ENCODE data around the gene DLL3.
"Not testable (repeated sequence)": the region's sequence is repeated elsewhere in the genome, so short reads cannot be mapped to it uniquely, and the experiment has no call there.

DLL3 gene, protein sequence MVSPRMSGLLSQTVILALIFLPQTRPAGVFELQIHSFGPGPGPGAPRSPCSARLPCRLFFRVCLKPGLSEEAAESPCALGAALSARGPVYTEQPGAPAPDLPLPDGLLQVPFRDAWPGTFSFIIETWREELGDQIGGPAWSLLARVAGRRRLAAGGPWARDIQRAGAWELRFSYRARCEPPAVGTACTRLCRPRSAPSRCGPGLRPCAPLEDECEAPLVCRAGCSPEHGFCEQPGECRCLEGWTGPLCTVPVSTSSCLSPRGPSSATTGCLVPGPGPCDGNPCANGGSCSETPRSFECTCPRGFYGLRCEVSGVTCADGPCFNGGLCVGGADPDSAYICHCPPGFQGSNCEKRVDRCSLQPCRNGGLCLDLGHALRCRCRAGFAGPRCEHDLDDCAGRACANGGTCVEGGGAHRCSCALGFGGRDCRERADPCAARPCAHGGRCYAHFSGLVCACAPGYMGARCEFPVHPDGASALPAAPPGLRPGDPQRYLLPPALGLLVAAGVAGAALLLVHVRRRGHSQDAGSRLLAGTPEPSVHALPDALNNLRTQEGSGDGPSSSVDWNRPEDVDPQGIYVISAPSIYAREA

DNA sequence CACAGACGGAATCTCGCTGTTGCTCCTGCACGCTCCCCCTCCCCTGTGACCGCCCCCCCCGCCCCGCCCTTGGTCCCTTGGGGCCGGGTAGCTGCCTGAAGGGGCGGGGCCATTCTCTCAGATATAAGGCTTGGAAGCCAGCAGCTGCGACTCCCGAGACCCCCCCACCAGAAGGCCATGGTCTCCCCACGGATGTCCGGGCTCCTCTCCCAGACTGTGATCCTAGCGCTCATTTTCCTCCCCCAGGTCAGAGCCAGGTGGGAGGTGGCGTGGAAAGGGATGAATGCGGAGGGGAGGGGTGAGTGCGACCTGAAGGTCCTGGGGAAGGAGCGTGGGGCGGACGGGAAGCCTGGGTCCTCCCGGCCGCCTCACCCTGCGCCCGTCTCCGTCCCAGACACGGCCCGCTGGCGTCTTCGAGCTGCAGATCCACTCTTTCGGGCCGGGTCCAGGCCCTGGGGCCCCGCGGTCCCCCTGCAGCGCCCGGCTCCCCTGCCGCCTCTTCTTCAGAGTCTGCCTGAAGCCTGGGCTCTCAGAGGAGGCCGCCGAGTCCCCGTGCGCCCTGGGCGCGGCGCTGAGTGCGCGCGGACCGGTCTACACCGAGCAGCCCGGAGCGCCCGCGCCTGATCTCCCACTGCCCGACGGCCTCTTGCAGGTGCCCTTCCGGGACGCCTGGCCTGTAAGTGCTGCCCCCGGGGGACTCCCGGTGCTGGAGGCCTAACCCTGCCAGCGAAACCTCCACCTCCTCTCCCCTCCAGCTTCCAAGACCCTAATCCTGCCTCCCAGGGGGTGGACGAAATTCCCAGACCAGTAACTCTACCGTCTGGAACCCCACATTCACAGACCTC, at the start of gene DLL3:
DLL3 (plus strand) TSS at position 150 of the 845 bp plus-strand sequence; CDS start at position 178, 28 bp downstream.
- TF ChIP-seq, protein P1, sequence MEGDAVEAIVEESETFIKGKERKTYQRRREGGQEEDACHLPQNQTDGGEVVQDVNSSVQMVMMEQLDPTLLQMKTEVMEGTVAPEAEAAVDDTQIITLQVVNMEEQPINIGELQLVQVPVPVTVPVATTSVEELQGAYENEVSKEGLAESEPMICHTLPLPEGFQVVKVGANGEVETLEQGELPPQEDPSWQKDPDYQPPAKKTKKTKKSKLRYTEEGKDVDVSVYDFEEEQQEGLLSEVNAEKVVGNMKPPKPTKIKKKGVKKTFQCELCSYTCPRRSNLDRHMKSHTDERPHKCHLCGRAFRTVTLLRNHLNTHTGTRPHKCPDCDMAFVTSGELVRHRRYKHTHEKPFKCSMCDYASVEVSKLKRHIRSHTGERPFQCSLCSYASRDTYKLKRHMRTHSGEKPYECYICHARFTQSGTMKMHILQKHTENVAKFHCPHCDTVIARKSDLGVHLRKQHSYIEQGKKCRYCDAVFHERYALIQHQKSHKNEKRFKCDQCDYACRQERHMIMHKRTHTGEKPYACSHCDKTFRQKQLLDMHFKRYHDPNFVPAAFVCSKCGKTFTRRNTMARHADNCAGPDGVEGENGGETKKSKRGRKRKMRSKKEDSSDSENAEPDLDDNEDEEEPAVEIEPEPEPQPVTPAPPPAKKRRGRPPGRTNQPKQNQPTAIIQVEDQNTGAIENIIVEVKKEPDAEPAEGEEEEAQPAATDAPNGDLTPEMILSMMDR (IDR thresholded peaks at IDR 0.05; ENCODE audit: low read depth, low read length): no peak
- H3K4me3 ChIP-seq (ENCODE audit: low read depth, low read length): 0 out of 2 replicates have a peak within 1 kb of the TSS, but pooled peaks have one; percentile 8

DNA sequence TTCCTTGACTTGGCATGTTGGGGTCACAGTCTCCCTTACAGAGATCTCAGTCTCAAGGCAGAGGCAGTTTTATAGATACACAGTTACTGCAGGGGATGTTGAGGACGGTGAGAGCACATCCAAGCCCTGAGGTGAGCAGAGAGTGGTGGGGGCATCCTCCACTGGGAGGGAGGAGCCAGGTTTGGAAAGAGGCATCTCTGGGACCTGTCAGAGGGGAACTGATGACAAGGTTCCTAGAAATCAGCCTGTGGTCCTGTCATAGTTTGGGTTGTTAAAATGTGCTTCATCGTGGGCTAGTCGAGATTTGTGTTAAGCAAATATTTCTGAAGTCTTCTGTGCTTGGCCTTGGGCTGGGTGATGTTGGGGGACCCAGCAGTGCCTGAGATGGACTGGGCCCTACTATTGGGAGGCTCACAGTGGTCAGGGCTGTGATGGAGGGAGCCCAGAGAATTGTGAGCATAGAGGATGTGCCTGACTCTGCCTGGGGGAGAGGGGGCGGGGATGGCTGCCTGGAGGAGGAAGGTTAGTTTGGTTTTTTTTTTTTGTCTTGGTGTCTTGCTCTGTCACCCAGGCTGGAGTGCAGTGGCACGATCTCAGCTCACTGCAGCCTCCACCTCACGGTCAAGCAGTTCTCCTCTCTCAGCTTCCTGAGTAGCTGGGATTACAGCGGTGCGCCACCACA, 49.5 kb upstream of the DLL3 start:
- H3K4me3 ChIP-seq (ENCODE audit: low read depth, low read length): no peak overlapping the region
- TF ChIP-seq, protein P1 (IDR thresholded peaks at IDR 0.05; ENCODE audit: low read depth, low read length): no peak

DNA sequence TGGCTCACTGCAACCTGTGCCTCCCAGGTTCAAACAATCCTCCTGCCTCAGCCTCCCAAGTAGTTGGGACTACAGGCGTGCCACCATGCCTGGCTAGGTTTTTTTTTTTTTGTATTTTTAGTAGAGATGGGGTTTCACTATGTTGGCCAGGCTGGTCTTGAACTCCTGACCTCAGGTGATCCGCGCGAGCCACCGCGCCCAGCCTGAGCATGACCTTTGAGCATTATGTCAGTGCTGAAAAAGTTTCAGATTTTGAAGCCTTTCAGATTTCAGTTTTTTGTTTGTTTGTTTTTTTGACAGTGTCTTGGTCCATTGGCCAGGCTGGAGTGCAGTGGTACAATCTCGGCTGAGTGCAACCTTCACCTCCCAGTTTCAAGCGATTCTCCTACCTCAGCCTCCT, 47.5 kb upstream of the DLL3 start:
- not testable (repeated sequence) for H3K4me3 ChIP-seq (ENCODE audit: low read depth, low read length)

DNA sequence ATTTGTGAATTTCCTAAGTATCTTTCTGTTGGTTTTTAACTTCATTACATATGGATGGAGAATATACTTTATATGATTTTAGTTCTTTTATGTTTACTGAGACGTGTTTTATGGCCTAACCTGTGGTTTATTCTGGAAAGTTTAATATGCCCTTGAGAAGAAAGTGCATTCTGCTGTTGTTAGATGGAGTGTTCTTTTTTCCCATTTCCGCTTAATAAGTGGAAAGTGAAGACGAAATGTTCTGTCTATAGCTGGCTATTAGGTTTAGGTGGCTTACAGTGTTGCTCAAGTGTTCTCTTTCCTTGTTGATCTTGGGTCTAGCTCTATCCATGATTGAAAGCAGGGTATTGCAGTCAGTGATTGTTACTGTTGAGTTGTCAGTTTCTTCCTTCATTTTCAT, 35.3 kb upstream of the DLL3 start:
- no peak overlapping the region for H3K4me3 ChIP-seq (ENCODE audit: low read depth, low read length)
- TF ChIP-seq, protein P1 (IDR thresholded peaks at IDR 0.05; ENCODE audit: low read depth, low read length): no peak

DNA sequence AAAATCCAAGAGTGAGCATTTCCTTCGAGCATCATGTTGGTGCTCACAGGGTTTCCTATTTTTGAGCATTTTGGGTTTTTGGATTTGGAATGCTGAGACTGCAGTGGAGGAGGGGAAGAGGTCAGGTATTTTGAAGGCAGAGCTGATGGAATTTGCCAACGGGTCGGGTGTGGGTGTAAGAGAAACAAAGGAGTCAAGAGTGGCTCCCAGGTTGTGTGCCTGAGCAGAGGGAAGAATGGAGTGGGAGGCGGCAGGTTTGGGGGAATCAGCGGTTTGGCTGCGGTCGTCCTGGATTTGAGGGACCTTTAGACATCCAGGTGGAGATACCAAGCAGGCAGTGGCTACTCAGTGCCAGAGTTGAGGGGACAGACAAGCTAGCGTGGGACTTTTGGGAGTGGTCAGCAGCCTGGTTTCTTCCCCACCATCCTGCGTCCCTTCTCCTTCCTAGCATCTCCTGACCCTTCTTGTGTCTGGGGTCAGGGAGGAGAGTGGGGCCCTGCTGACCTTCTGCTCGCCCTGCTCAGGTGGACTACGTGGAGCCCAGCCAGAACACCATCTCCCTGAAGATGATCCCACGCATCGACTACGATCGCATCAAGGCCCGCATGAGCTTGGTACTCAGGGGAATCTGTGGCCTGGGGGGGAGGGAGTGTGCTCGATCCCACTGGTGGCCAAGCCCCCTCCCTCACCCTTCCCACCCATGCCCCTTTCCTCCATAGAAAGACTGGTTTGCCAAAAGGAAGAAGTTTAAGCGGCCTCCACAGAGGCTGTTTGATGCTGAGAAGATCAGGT, 32.6 kb upstream of the DLL3 start:
- H3K4me3 ChIP-seq (ENCODE audit: low read depth, low read length): no peak overlapping the region
- TF ChIP-seq, protein P1 (IDR thresholded peaks at IDR 0.05; ENCODE audit: low read depth, low read length): no peak

DNA sequence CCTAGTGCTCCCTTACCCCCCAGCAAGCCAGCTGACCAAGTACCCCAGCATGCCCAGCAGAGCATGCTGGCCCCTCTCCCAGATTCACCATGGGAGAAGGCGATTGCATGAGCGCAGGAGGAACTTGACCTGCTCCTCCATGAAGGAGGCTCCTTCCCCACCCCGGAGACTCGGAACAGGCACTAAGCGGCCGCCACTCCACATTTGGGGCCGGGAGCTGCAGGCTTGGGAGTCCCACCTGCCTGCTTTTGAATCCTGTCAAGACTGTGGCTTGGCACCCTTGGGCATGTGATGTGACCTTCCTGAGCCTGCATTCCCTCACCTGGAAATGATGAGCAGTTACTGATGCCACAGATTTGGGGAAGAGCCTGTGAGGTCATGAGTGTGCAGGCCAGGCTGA, 30.8 kb upstream of the DLL3 start:
- no peak overlapping the region for H3K4me3 ChIP-seq (ENCODE audit: low read depth, low read length)
- TF ChIP-seq, protein P1 (IDR thresholded peaks at IDR 0.05; ENCODE audit: low read depth, low read length): no peak
